ENCODE data around the gene POU2AF3.

The POU2AF3 gene

DNA sequence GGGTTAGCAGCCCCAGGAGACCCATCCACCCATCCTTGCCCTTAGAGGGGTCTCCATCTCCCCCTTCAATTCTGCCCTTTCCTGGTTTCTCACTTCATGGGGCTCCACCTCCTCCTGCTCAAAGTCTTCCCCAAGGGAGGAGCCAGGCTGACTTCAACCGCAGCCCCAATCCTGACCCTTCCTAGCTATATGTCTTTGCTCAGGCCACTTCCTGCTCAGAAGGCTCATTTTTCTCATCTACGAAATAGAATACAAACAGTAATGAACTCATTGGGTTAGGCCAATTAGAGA is 56.2 kb downstream of the POU2AF3 start:
- DNase-seq (ENCODE audit: low read depth in 2 of 2) = no peak
- no peak overlapping the region for H3K4me3 ChIP-seq (replicated peaks in 1 of 2; ENCODE audit: low read depth in 2 of 2, low read length in 2 of 2)
- TF ChIP-seq, protein P1, sequence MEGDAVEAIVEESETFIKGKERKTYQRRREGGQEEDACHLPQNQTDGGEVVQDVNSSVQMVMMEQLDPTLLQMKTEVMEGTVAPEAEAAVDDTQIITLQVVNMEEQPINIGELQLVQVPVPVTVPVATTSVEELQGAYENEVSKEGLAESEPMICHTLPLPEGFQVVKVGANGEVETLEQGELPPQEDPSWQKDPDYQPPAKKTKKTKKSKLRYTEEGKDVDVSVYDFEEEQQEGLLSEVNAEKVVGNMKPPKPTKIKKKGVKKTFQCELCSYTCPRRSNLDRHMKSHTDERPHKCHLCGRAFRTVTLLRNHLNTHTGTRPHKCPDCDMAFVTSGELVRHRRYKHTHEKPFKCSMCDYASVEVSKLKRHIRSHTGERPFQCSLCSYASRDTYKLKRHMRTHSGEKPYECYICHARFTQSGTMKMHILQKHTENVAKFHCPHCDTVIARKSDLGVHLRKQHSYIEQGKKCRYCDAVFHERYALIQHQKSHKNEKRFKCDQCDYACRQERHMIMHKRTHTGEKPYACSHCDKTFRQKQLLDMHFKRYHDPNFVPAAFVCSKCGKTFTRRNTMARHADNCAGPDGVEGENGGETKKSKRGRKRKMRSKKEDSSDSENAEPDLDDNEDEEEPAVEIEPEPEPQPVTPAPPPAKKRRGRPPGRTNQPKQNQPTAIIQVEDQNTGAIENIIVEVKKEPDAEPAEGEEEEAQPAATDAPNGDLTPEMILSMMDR (IDR thresholded peaks at IDR 0.05; ENCODE audit: low read depth, low read length) = no peak

- H3K4me3 ChIP-seq (replicated peaks in 1 of 2; ENCODE audit: low read depth in 2 of 2, low read length in 2 of 2) = no peak overlapping the region
- TF ChIP-seq, protein P1 (IDR thresholded peaks at IDR 0.05; ENCODE audit: low read depth, low read length) = no peak
These were observed 56.8 kb downstream of the POU2AF3 start for GRCh38 chr11:111355101-111355500.

GRCh38 chr11:111355956-111356659 is 57.8 kb downstream of the POU2AF3 start:
- H3K4me3 ChIP-seq (replicated peaks in 1 of 2; ENCODE audit: low read depth in 2 of 2, low read length in 2 of 2) = no peak overlapping the region
- TF ChIP-seq, protein P1 (IDR thresholded peaks at IDR 0.05; ENCODE audit: low read depth, low read length) = no peak
- no peak for DNase-seq (ENCODE audit: low read depth in 2 of 2)

More at GRCh38 chr11:111355101-111355500, 56.8 kb downstream of the POU2AF3 start:
- no peak for DNase-seq (ENCODE audit: low read depth in 2 of 2)

DNA sequence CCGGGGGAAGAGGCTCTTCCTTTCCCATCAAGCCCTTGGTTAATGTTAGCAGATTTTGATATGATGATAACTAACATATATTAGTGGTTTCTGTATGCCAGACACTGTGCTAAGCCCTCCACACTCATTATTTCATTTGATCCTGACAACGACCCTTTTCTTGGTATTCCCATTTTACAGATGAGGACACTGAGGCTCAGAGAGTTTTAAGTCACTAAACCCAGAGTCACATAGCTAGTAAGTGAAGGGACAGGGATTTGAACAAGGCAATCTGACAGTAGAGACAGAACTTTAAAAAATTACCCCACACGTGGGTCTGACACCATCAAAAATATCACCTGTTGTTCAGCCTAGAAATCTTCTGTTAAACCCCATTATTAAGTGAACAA is 58.3 kb downstream of the POU2AF3 start:
- TF ChIP-seq, protein P1 (IDR thresholded peaks at IDR 0.05; ENCODE audit: low read depth, low read length) = no peak
- no peak overlapping the region for H3K4me3 ChIP-seq (replicated peaks in 1 of 2; ENCODE audit: low read depth in 2 of 2, low read length in 2 of 2)
- no peak for DNase-seq (ENCODE audit: low read depth in 2 of 2)

DNA sequence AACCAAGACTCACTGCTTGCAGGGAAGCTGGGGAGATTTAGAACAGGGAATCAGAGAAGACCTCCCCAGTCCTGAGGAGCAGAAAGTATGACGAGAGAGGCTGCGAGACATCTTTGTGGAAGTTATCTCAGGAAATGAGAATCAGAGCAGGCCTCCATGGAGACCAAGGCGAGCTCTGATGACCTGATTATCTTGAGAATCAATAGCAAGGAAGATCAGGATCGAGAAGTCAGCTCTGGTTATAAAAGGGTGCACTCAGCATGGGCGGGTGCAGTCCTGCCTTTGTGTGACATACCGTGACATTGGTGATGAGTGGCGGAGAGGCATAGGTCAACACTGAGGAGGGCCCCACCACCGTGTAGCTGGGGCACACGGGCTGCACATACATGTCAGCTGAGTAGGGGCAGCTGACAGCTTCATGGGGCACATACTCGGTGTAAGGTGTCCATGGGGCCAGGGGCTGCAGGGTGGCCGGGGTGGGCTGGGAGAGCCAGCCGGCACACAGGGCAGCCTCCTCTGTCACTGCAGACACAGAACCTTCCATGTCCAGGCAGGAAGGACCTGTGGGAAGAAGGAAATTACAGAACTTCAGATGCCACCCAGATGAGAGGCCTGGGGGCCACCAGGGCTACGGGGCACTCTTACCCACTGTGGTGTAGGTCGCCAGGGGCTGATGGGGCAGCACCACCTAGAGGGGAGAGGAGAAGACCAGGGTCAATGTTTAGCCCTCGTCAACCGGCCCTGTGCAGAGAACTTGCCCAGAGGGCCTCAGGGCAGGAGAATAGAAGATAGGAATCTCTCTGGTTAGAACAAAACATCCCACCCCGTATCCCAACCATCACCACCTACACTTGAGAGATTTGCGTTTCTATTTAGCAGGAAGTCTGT is 59.0 kb downstream of the POU2AF3 start:
- no peak overlapping the region for H3K4me3 ChIP-seq (replicated peaks in 1 of 2; ENCODE audit: low read depth in 2 of 2, low read length in 2 of 2)
- TF ChIP-seq, protein P1 (IDR thresholded peaks at IDR 0.05; ENCODE audit: low read depth, low read length) = no peak

More for the DNA sequence above, 59.0 kb downstream of the POU2AF3 start:
- no peak for DNase-seq (ENCODE audit: low read depth in 2 of 2)

Data from cardiac fibroblast (primary cell).